HPDE6-E6E7 (cell line): ENCODE results near the gene FGD6.

Experiments used
- DNase-seq: peaks from one replicate; pipeline ENCODE4 v3.0.0; 2011; ENCODE audit warnings: missing footprints; ENCODE audit errors: extremely low spot score

Gene FGD6

DNA sequence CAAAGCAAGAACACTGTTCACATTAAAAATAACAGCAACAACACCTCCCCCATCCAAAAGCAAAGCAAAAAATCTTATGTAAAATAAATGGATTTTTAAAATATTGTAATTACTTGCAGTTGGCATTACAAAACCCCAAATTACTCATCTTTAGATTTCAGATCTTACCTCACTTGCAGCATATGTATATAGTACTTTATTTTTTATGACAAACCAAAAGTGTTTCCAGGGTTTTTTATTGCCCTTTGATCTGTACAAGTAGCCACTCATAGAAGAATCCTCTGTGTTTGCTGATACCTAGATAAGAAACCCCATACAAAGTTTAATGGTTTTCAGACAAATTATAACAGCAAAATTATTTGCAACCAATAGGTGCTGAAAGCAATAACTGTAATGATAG lies 131.7 kb downstream of the FGD6 start:
- no peak for DNase-seq

DNA sequence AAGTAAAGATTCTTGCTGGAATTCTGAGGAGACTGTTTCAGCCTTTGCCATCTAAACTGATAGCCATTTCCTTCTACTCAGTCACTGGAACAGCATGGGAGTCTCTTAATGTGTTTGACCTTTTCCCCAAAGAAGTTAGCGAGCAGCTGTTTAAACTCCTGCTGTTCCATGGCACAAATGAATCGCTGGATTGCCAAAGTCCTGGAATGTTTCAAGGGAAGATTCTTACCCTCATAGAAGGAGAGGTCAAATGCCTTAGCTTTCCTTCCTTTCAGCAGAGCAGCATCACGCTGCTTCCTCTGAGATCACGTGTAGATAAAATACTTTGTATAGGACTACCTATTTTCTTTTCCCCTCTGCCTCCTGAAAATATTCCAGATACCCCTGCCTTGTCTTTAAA lies 133.3 kb downstream of the FGD6 start:
- no peak for DNase-seq

DNA sequence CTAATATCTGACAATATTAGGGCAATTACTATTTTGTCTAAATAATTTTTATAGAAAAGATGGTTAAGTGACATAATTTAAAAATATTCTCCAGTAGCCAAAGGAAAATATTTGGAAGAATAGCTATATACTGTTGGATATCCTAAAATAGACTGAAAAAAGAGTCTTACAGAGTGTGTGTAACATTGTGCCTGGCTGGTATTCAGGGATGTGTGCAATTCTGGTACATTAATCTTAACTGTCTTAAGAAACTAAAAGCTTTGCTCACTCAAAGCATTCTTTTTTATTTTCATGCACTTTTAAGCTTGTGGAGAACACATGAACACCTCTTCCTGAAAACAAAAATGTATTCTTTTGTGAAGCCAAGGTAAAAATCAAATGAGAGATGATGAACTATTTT lies 133.8 kb downstream of the FGD6 start:
- no peak for DNase-seq

DNA sequence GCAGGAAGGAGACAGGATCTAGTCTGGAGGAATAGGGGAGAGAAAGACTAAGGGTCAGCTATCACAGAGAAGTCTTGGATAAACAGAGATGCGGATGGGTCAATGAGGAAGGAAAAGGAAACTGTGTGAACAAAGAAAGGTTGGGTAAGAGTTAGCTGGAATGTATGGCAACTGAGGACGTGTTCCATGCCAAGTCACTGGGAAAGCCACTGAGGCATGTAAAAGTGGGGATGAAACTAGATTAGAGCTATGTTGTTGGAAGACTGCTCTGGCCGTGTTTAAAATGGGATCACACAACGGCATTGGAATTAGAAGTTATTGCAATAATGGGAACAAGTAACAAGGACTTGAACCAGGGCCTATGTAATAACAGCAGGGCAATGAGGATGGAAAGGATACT lies 139.9 kb downstream of the FGD6 start:
- DNase-seq = no peak

DNA sequence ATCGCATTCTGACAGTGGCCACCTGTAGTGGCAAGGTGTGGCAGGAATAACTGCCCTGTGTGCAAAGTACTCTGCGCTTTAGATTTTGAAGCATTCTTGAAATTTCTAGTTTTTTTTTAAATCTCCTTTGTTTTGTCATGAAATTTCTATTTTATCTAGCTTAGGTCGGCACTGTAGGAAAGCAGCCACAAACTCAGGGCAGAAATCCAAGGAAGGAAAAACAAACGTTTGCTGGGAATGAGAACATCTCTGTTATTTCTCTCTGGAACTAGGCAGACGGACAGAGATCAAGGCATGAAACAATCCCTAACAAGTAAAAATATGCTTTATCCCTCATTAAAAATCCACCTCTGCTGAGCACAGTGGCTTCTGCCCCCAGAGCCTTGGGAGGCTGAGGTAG lies 142.5 kb downstream of the FGD6 start:
- DNase-seq = no peak

DNA sequence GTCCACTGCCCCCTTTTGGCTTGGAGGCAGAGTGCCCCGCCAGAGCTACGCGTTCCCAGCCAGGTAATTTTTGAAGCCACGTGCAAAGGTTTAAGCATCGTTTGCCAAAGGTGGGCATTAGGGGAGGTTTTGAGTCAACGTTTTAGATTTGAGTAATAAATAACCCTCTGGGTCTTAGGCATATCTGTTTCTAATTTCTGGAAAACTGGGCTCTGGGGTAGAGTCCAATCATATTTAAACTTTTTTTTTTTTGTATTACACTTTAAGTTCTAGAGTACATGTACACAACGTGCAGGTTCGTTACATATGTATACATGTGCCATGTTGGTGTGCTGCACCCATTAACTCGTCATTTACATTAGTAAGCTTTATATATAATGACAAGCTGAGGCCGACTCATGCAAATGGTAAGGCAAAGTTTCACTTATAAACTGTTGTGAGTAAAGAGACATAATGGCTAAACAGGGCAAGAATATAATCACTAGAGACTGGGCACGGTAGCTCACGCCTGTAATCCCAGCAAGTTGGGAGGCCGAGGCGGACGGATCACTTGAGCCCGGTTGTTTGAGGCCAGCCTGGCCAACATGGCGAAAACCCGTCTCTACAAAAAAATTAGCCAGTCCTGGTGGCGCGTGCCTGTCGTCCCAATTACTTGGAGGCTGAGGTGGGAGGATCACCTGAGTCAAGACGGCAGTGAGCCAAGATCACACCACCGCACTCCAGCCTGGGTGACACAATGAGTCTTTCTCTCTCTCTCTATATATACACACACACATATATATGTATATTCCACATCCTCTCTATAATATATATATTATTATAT lies 143.4 kb downstream of the FGD6 start:
- no peak for DNase-seq

DNA sequence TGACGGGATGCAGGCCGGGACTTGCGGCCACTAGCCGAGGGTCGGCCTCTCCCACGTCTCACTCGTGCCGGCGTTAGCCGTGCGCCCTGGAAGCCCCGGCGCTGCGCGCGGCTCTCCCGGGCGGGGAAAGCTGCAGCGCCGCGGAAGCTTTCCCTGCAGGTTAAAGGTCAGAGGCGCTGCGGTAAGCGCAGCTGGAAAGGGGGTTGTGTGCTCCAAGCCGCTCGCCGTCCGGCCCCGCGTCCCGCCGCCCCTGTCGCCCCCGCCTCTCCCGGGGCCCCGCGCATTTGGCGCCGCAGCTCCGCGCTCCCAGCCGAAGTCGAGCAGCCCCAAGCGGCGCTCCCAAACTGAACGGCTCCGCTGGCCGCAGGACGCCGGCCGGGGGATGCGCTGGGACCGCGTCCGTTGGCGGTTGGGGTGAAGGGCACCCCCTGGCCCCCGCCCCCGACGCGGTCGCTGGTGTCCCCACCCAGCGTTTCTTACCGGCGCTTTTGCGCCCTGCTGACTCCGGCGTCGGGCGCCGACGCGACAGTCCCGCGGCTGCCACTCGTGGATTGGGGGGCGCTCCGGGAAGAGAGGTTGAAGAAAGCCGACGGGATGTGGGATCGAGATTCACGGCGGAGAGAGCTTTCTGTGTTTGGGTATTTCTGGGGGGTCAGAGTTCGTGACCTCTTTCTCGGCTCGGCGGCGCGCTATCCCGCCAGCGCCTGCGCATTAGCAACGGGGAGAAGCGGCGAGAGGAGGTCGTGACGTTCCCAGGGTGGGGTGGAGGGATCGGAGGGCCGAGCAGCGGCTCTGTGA lies 144.2 kb downstream of the FGD6 start, which contains the start of gene NR2C1:
Gene NR2C1 (minus strand): TSS at position 719 of the 798 bp plus-strand sequence. CDS start 6,234 bp downstream, outside the sequence.
- peak; percentile 99 for DNase-seq

DNA sequence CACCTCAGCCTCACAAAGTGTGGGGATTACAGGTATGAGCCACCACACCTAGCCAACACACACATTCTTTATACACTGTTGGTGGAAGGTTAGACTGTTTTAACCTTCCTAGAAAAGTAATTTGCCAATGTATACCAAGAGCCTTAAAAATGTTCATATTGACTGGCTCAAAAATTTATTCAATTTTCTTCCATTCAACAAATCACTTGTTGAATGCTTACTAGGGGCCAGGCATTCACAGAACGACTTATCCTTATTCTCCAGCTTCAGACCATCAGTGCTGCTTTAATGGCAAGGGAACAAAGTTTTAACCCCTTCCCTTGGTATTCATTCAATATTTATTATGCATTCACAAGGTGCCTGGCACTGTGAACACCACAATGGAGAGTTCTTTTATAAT lies 146.9 kb downstream of the FGD6 start:
- DNase-seq = no peak

DNA sequence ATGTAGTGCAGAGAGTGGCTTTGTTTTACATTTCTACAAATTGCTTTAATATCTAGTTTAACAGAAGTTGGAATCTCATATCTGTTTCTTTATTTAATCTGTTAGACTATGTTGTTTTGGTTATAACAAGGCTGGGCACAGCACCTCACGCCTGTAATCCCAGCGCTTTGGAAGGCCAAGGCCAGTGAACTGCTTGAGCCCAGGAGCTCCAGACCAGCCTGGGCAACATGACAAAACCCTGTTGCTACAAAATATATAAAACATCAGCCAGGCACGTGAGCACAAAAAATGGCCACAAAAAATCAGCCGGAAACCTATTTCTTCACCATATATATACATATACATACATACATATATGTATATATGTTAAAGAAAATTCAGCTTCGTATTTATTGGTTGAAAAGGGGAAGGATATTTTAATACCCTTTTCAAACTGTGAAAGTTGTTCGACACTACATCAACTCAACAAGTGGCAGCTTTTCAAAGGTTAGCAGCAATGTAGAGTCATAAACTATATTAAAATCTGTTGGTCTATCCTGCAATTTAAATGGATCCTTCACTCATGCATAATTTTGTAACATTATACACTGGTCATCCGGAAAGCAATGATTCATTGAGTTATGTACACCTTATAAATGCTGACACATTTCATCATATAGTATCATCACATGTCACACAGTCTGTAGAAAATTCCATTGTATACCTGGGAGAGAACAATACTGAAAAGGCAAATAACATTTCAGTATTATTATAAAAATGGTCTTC lies 151.0 kb downstream of the FGD6 start:
- DNase-seq = peak; percentile 8

DNA sequence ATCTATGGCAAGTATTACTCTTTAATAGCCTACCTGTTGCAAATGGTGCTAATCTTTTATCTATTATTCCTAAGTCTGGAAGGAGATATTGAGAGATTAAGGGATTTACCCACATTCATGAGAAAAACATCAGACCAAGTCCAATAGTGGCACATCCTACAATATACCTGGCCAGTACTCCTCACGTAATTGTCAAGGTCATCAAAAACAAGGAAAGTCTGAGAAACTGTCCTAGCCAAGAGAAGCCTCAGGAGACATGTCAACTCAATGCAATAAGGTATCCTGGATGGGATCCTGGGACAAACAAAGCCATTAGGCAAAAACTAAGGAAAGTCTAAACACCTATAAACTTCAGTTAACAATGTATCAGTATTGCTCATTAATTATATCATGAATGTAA lies 156.3 kb downstream of the FGD6 start:
- DNase-seq = no peak

DNA sequence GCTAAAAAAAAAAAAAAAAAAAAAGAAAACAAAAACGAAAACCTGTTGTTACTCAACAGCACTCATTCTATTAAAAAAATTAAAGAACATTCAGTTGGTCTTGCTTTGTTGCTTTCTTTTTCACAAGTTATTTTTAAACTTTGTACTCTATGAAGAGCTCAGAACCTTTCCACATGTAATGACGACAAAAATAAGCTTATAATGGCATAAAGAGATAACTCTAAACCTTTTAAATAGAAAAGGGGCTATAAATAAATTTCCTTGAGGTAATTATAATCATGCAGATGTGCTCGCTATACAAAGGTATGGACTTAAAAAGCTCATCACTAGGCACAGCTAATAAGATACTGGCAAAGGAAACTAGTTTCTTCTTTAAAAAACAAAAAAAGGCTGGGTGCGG lies 157.3 kb downstream of the FGD6 start:
- no peak for DNase-seq

DNA sequence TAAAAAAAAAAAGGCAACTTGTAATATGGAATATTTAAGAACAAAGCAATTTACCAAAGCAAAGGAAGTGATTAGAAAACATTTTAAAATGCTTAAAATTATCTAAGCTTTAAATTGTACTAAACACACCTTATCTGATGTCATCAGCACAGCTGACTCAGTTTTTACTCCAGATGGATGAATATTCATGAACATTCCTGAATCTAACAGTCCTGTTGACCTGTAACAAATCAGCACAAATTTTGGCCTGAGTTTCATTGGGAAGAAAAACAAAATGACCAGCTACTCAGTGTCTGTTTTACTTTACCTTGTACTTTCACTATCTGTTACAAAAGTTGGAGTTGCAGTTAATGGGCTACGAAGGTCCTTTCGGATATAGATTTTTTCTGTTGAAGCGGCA lies 159.8 kb downstream of the FGD6 start:
- DNase-seq = no peak

DNA sequence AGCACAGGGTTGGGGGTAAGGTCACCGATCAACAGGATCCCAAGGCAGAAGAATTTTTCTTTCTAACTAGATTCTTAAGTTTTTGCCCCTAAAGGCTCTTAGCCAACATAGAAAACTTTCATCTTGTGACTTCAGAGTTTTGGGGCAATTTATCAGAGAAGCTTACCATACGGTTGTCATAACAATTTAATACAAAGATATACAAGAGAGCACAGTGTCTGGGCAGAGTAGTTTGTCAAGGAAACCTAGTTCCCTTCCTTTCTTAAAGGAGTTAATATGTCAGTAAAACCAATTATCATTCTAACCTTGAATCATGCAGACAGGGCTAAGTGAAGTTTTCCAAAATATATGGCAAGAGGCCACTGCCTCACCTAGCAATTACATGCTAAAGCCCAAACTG lies 162.2 kb downstream of the FGD6 start:
- DNase-seq = no peak

DNA sequence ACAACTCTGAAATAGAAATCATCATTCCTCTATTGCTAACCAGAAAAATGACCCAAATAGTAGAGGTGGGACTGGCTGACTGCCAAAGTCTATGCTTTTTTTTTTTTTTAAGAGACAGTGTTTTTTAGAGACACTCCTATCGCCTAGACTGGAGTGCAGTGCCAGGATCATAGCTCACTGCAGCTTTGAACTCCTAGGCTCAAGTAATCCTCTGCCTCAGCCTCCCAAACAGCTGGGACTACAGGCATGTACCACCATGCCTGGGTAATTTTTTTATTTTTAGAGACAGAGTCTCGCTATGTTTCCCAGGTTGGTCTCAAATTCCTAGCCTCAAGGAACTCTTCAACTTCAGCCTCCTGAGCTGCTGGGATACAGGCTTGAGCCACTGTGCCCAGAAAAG lies 163.1 kb downstream of the FGD6 start:
- no peak for DNase-seq

DNA sequence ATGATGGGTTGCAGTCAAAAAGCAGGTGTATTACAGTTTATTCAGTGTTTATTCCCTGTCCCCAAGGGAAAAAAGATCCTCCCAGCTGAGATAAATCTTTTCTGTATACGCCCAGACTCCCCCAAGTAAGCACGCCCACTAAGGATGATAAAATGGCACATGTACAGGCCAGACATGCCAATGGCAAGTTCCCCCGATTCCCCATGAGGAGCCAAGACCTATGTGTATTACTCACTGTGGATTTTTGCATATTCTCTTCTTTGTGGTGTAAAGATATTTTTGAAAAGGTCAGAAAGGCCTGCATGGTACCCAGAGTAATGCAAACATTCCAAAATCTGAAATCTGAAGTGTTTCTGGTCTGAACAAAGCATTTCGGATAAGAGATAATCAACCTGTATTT lies 166.0 kb downstream of the FGD6 start:
- DNase-seq = no peak

DNA sequence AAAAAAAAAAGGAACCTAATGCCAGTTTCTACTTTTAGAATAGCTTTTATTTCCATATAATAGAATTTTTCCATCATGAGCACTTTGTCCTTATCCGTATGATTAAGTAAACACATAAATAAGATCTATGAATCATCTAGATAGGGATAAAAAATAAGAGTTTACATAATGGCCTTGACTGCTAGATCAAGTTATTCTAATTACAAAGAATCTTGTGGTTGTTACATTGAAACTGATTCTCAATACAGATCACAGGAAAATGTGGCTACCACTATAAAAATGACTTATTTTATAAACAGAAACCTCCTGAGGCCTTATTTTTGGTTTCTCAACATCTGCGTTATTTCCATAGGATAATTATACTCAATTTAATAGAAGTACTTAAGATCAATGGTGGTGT lies 179.4 kb downstream of the FGD6 start:
- DNase-seq = no peak

DNA sequence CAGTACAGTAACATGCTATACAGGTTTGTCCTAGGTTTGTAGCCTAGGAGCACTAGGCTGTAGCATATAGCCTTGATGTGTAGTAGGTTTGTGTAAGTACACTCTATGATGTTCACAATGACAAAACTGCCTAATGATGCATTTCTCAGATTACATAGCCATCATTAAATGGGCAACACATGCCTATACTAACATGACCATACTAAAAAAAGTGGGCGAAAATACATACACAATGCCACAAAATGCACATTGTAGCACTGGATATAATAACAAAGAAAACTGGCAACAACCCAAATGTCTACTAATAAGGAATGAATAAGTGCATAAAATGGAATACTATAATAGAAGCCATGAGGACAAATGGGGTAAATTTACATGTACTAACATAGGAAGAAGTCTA lies 182.5 kb downstream of the FGD6 start:
- no peak for DNase-seq
